Hepatocyte (in vitro differentiated cells): ENCODE results near the gene ENPP7.

Experiments used
- CTCF ChIP-seq: fragments of 200-600 bp; sonication (generic); IDR thresholded peaks from 2 replicates; pipeline ENCODE4 v1.5.1; 2016; ENCODE audit warnings: antibody characterized with exemption, mild to moderate bottlenecking; ENCODE audit not compliant: poor library complexity
- EZH2 ChIP-seq: fragments of 200-600 bp; sonication (generic); IDR thresholded peaks from 2 replicates; pipeline ENCODE4 v1.6.1; 2016; ENCODE audit warnings: antibody characterized with exemption, mild to moderate bottlenecking, borderline replicate concordance
- EZH2phosphoT487 ChIP-seq: fragments of 200-600 bp; sonication (generic); IDR thresholded peaks from one replicate; pipeline ENCODE4 v1.6.1; 2018; ENCODE audit warnings: antibody characterized with exemption, mild to moderate bottlenecking, low read depth, moderate library complexity; ENCODE audit not compliant: unreplicated experiment, severe bottlenecking

GRCh38 chr17:79790805-79791734 is 60.3 kb downstream of the ENPP7 start:
- TF ChIP-seq CTCF (no peak), EZH2phosphoT487 (no peak), EZH2 (peak; percentile 81)
